Gastroesophageal sphincter (tissue), 4 donors: Measurements from ENCODE around the gene TANC1. TPM values are rescaled to one million over a fixed set of nuclear protein-coding genes. Genes with fewer than 3 reads are reported as not detected.

Experiments used
- ATAC-seq: fragments of 150-250 bp; one replicate; pipeline ENCODE4 v1.9.1; 2016; ENCODE audit warnings: mild to moderate bottlenecking, moderate library complexity
- H3K27ac ChIP-seq, 4 donors: fragments of 200-600 bp; sonication (generic) in 3 of 4; 1 replicate in 3 of 4; 2 replicates in 1 of 4; pipeline ENCODE4 v1.5.1; 2016 to 2019
- H3K27me3 ChIP-seq: fragments of 200-600 bp; sonication (generic); one replicate; pipeline ENCODE4 v1.5.1; 2019
- H3K36me3 ChIP-seq, 2 donors: fragments of 200-600 bp; sonication (generic); one replicate each; pipeline ENCODE4 v1.5.1; 2019; ENCODE audit warnings: control low read depth in 1 of 2
- H3K4me1 ChIP-seq, 3 donors: fragments of 200-600 bp; sonication (generic); 1 replicate in 2 of 3; 2 replicates in 1 of 3; pipeline ENCODE4 v1.5.1; 2016 to 2019; ENCODE audit warnings: control low read depth in 2 of 3
- H3K4me3 ChIP-seq, 2 donors: fragments of 200-600 bp; sonication (generic); one replicate each; pipeline ENCODE4 v1.5.1; 2019; ENCODE audit warnings: mild to moderate bottlenecking in 1 of 2, moderate library complexity in 1 of 2
- H3K9me3 ChIP-seq, 3 donors: fragments of 200-600 bp; sonication (generic); one replicate each; pipeline ENCODE4 v1.5.1; 2017 to 2019; ENCODE audit warnings: control low read depth in 2 of 3
- CTCF ChIP-seq, 4 experiments: fragments of 200-600 bp in 2 of 4; fragments of 450-650 bp in 2 of 4; sonication (generic) in 1 of 4; IDR thresholded peaks; one replicate each; pipeline ENCODE4 v1.5.1; 2017 to 2019; ENCODE audit warnings: antibody characterized with exemption in 4 of 4, mild to moderate bottlenecking in 2 of 4, moderate library complexity in 2 of 4
- EP300 ChIP-seq: sonication (generic); formaldehyde crosslinking; IDR thresholded peaks from one replicate; pipeline ENCODE4 v1.6.1; 2017; ENCODE audit warnings: antibody characterized with exemption, mild to moderate bottlenecking
- POLR2A ChIP-seq, 2 donors: fragments of 450-650 bp; IDR thresholded peaks; one replicate each; pipeline ENCODE4 v1.6.1; 2017; ENCODE audit warnings: antibody characterized with exemption in 2 of 2, mild to moderate bottlenecking in 2 of 2, moderate library complexity in 1 of 2
- POLR2AphosphoS5 ChIP-seq: sonication (generic); formaldehyde crosslinking; IDR thresholded peaks from one replicate; pipeline ENCODE4 v1.6.1; 2017; ENCODE audit warnings: antibody characterized with exemption
- WGBS, 2 donors: methylation state at CpG; one replicate each; pipeline ENCODE4 v1.1.5; 2018; ENCODE audit warnings: low coverage in 1 of 2; 5-methylcytosine and 5-hydroxymethylcytosine counted together
- total RNA-seq, 4 donors: library from RNA; depleted of rRNA; stranded (reverse); fragments of >200 nt; gene quantifications; one replicate each; pipeline ENCODE4 v1.1.0, GENCODE V29; 2016

Gene TANC1
- total RNA-seq, 4 donors from 2014 or later, result 37.4 to 66.5 (median 46.0) TPM

- H3K9me3 ChIP-seq, result no peaks in the 10 kb centered on the region
- TF ChIP-seq CTCF (IDR thresholded peaks at IDR 0.05), result peak in 1 of 4 experiments; percentile 38
- no peak for TF ChIP-seq POLR2AphosphoS5
- no peak for ATAC-seq
These were observed 217.1 kb downstream of the TANC1 start for GRCh38 chr2:159185401-159186130.

GRCh38 chr2:159186462-159186861 is 218.0 kb downstream of the TANC1 start:
- H3K4me3 ChIP-seq, result no peak overlapping the region
- H3K9me3 ChIP-seq, result no peaks in the 10 kb centered on the region
- no peak for ATAC-seq
- WGBS, 2 donors, result 94 to 100% methylated on average over 3 of the region's 4 CpGs
- peaks cover 0 to 74% of the 10 kb centered on the region in 2 donors for H3K36me3 ChIP-seq
- peaks cover 0 to 17% (median 0%) of the 10 kb centered on the region in 3 donors for H3K4me1 ChIP-seq
- no peak overlapping the region for H3K27ac ChIP-seq
- TF ChIP-seq EP300, result no peak
- TF ChIP-seq CTCF (IDR thresholded peaks at IDR 0.05), result no peak
- TF ChIP-seq POLR2A (IDR thresholded peaks at IDR 0.05), result no peak
- H3K27me3 ChIP-seq, result no peaks in the 10 kb centered on the region

More at GRCh38 chr2:159185401-159186130, 217.1 kb downstream of the TANC1 start:
- peaks cover 0 to 79% of the 10 kb centered on the region in 2 donors for H3K36me3 ChIP-seq
- H3K4me1 ChIP-seq, result peaks cover 0 to 17% (median 0%) of the 10 kb centered on the region in 3 donors
- H3K4me3 ChIP-seq, result no peak overlapping the region
- H3K27ac ChIP-seq, result no peak overlapping the region
- 75 to 100% methylated on average over 4 to 9 of the region's 14 CpGs for WGBS, 2 donors
- no peaks in the 10 kb centered on the region for H3K27me3 ChIP-seq

- H3K27ac ChIP-seq, result no peak overlapping the region
- H3K36me3 ChIP-seq, result peaks cover 0 to 74% of the 10 kb centered on the region in 2 donors
- H3K4me3 ChIP-seq, result no peak overlapping the region
- TF ChIP-seq CTCF (IDR thresholded peaks at IDR 0.05) (no peak), POLR2A (IDR thresholded peaks at IDR 0.05) (no peak), POLR2AphosphoS5 (no peak), EP300 (no peak)
- ATAC-seq, result no peak
- H3K27me3 ChIP-seq, result no peaks in the 10 kb centered on the region
- H3K4me1 ChIP-seq, result peaks cover 0 to 17% (median 0%) of the 10 kb centered on the region in 3 donors
- no peaks in the 10 kb centered on the region for H3K9me3 ChIP-seq
- WGBS, 2 donors, result 53 to 100% methylated on average over 1 to 6 of the region's 6 CpGs
These were observed 218.7 kb downstream of the TANC1 start for GRCh38 chr2:159187106-159187505.

- no peaks in the 10 kb centered on the region for H3K27me3 ChIP-seq
- H3K36me3 ChIP-seq, result peaks cover 0 to 79% of the 10 kb centered on the region in 2 donors
- peaks cover 0 to 17% (median 0%) of the 10 kb centered on the region in 3 donors for H3K4me1 ChIP-seq
- H3K27ac ChIP-seq, result peak overlapping the region in 1 of 4 donors; percentile 15
- H3K9me3 ChIP-seq, result no peaks in the 10 kb centered on the region
- WGBS, 2 donors, result 67 to 80% methylated on average over 2 to 3 of the region's 4 CpGs
- ATAC-seq, result peak; percentile 39
- TF ChIP-seq CTCF (IDR thresholded peaks at IDR 0.05) (no peak), POLR2A (IDR thresholded peaks at IDR 0.05) (no peak), POLR2AphosphoS5 (no peak), EP300 (no peak)
- H3K4me3 ChIP-seq, result no peak overlapping the region
These were observed 220.0 kb downstream of the TANC1 start for GRCh38 chr2:159188449-159188848.

- no peaks in the 10 kb centered on the region for H3K9me3 ChIP-seq
- H3K36me3 ChIP-seq, result peaks cover 0 to 86% of the 10 kb centered on the region in 2 donors
- 91 to 95% methylated on average over 8 to 11 of the region's 12 CpGs for WGBS, 2 donors
- H3K4me3 ChIP-seq, result no peak overlapping the region
- TF ChIP-seq POLR2A (IDR thresholded peaks at IDR 0.05) (no peak), CTCF (IDR thresholded peaks at IDR 0.05) (no peak), EP300 (no peak), POLR2AphosphoS5 (no peak)
- H3K27me3 ChIP-seq, result no peaks in the 10 kb centered on the region
- ATAC-seq, result no peak
- no peak overlapping the region for H3K27ac ChIP-seq
- H3K4me1 ChIP-seq, result peaks cover 0 to 9% (median 0%) of the 10 kb centered on the region in 3 donors
These were observed 224.0 kb downstream of the TANC1 start for GRCh38 chr2:159192371-159192918.
